Measurements from ENCODE around the gene KIF18A. TPM values are rescaled to one million over a fixed set of nuclear protein-coding genes. Genes with fewer than 3 reads are reported as not detected.

The KIF18A gene
- polyA plus RNA-seq, 1 donor (not counting 4 experiments of a cell fraction or from before 2014, with no cell fraction given) = 6.1 TPM

DNA sequence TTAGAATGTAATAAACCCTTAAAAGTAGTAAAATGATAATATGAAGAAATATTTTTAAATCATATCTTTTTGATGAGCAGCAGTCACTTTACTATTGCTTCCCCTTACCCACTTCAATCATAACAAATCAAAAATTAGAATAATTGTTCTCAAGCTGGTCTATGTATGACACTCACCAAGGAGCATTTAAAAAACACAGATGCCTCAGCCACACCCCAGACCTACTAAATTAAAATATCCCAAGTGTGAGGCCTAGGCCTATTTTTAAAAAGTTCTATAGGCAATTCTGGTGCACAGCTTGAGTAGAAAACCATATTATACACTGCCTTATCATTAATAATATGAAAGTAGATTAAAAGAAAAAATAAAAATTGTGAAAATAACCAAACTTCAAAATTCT is 15.2 kb downstream of the KIF18A start:
- H4K20me1 ChIP-seq (ENCODE audit: control insufficient read depth, extremely low read depth, insufficient read depth, low read length) = no peaks in the 10 kb centered on the region
- FAIRE-seq (no peak), DNase-seq (ENCODE audit: low read depth, low spot score) (no peak)
- TF ChIP-seq, protein P1, sequence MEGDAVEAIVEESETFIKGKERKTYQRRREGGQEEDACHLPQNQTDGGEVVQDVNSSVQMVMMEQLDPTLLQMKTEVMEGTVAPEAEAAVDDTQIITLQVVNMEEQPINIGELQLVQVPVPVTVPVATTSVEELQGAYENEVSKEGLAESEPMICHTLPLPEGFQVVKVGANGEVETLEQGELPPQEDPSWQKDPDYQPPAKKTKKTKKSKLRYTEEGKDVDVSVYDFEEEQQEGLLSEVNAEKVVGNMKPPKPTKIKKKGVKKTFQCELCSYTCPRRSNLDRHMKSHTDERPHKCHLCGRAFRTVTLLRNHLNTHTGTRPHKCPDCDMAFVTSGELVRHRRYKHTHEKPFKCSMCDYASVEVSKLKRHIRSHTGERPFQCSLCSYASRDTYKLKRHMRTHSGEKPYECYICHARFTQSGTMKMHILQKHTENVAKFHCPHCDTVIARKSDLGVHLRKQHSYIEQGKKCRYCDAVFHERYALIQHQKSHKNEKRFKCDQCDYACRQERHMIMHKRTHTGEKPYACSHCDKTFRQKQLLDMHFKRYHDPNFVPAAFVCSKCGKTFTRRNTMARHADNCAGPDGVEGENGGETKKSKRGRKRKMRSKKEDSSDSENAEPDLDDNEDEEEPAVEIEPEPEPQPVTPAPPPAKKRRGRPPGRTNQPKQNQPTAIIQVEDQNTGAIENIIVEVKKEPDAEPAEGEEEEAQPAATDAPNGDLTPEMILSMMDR (optimal IDR thresholded peaks at IDR 0.05 in 1 of 3, IDR thresholded peaks at IDR 0.05 in 1 of 3, conservative IDR thresholded peaks at IDR 0.05 in 1 of 3; ENCODE audit: extremely low read depth in 1 of 3, insufficient read depth in 2 of 3, low read length in 3 of 3) = no peak
- no peak for TF ChIP-seq EZH2 (IDR thresholded peaks at IDR 0.05; ENCODE audit: low read length)
- H3K9me1 ChIP-seq (ENCODE audit: control insufficient read depth, extremely low read depth, insufficient read depth, low read length) = no peaks in the 10 kb centered on the region
- H3K4me2 ChIP-seq (ENCODE audit: control insufficient read depth, extremely low read depth, insufficient read depth, low read depth, low read length) = no peak overlapping the region
- no peaks in the 10 kb centered on the region for H3K9me3 ChIP-seq (ENCODE audit: control insufficient read depth, low read depth, low read length)
- H3K9ac ChIP-seq (ENCODE audit: control insufficient read depth, extremely low read depth, insufficient read depth, low read length) = no peak overlapping the region
- H3K27me3 ChIP-seq (ENCODE audit: control insufficient read depth, extremely low read depth, insufficient read depth, low read length) = no peaks in the 10 kb centered on the region
- H3K4me3 ChIP-seq (ENCODE audit: control insufficient read depth in 2 of 3, extremely low read depth in 1 of 3, insufficient read depth in 2 of 3, low read depth in 1 of 3, low read length in 3 of 3) = no peak overlapping the region
- H3K27ac ChIP-seq (ENCODE audit: control insufficient read depth, insufficient read depth, low read length) = no peak overlapping the region
- dilution Hi-C loops (cut with MboI; ENCODE audit: extremely low pct_ligation_motif_present, low sequenced_read_pairs) = no loop called here
- no peaks in the 10 kb centered on the region for H3K79me2 ChIP-seq (ENCODE audit: control insufficient read depth, insufficient read depth, low read length)
- peaks cover 0 to 4% of the 10 kb centered on the region in 2 experiments for H3K36me3 ChIP-seq (ENCODE audit: control insufficient read depth in 2 of 2, extremely low read depth in 1 of 2, insufficient read depth in 2 of 2, low read length in 2 of 2)
- H3K4me1 ChIP-seq (ENCODE audit: control insufficient read depth, extremely low read depth, insufficient read depth, low read length) = peaks cover 4% of the 10 kb centered on the region
- H2AFZ ChIP-seq (ENCODE audit: control insufficient read depth, low read length) = no peak overlapping the region

DNA sequence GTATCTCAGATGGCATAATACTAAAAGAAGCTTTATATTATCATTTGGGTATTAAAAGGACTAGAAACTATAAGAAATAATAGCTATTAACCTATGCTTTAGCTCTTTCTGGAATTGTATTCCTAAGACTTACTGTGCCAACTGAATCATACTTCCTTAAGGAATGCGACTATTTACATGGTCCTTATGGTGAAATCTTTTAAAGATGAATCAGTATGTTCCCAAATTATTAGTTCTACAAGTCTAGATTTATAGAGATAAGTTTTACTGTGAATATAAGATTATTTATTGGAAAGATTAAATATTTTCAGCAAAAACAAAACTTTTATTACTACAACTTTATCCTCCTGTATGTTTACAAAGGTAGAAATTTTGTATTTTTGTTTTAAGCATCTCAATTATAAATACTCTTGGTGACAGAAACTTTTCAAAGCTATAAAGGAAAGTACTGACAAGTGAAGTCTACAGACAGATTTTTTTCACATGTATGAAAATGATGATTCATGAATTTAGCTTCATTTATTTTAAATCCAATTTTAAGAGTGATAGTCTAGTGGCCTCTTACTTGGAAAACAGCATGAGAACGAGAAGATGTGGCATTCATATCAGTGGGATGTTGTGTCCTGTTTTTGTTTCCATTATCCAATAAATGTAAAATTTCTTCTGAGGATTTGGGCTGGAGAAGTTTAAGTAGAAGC is 17.8 kb downstream of the KIF18A start:
- no peak for FAIRE-seq
- H3K9ac ChIP-seq (ENCODE audit: control insufficient read depth, extremely low read depth, insufficient read depth, low read length) = no peak overlapping the region
- H3K27ac ChIP-seq (ENCODE audit: control insufficient read depth, insufficient read depth, low read length) = no peak overlapping the region
- H3K79me2 ChIP-seq (ENCODE audit: control insufficient read depth, insufficient read depth, low read length) = no peaks in the 10 kb centered on the region
- H3K4me3 ChIP-seq (ENCODE audit: control insufficient read depth in 2 of 3, extremely low read depth in 1 of 3, insufficient read depth in 2 of 3, low read depth in 1 of 3, low read length in 3 of 3) = no peak overlapping the region
- H4K20me1 ChIP-seq (ENCODE audit: control insufficient read depth, extremely low read depth, insufficient read depth, low read length) = no peaks in the 10 kb centered on the region
- H3K4me2 ChIP-seq (ENCODE audit: control insufficient read depth, extremely low read depth, insufficient read depth, low read depth, low read length) = no peak overlapping the region
- H2AFZ ChIP-seq (ENCODE audit: control insufficient read depth, low read length) = no peak overlapping the region
- peaks cover 0 to 4% of the 10 kb centered on the region in 2 experiments for H3K36me3 ChIP-seq (ENCODE audit: control insufficient read depth in 2 of 2, extremely low read depth in 1 of 2, insufficient read depth in 2 of 2, low read length in 2 of 2)
- no peaks in the 10 kb centered on the region for H3K27me3 ChIP-seq (ENCODE audit: control insufficient read depth, extremely low read depth, insufficient read depth, low read length)
- H3K4me1 ChIP-seq (ENCODE audit: control insufficient read depth, extremely low read depth, insufficient read depth, low read length) = peaks cover 10% of the 10 kb centered on the region
- TF ChIP-seq EZH2 (IDR thresholded peaks at IDR 0.05; ENCODE audit: low read length) = no peak
- TF ChIP-seq, protein P1 (optimal IDR thresholded peaks at IDR 0.05 in 1 of 3, IDR thresholded peaks at IDR 0.05 in 1 of 3, conservative IDR thresholded peaks at IDR 0.05 in 1 of 3; ENCODE audit: extremely low read depth in 1 of 3, insufficient read depth in 2 of 3, low read length in 3 of 3) = no peak
- H3K9me1 ChIP-seq (ENCODE audit: control insufficient read depth, extremely low read depth, insufficient read depth, low read length) = no peaks in the 10 kb centered on the region
- no peak for DNase-seq (ENCODE audit: low read depth, low spot score)
- H3K9me3 ChIP-seq (ENCODE audit: control insufficient read depth, low read depth, low read length) = no peaks in the 10 kb centered on the region
- dilution Hi-C loops (cut with MboI; ENCODE audit: extremely low pct_ligation_motif_present, low sequenced_read_pairs) = no loop called here

All from keratinocyte (primary cell).